ENCODE data around the gene CYP27B1. TPM values are rescaled to one million over a fixed set of nuclear protein-coding genes. Genes with fewer than 3 reads are reported as not detected.

The CYP27B1 gene
- total RNA-seq, 1 experiment from 2014 or later: 27.5 TPM

DNA sequence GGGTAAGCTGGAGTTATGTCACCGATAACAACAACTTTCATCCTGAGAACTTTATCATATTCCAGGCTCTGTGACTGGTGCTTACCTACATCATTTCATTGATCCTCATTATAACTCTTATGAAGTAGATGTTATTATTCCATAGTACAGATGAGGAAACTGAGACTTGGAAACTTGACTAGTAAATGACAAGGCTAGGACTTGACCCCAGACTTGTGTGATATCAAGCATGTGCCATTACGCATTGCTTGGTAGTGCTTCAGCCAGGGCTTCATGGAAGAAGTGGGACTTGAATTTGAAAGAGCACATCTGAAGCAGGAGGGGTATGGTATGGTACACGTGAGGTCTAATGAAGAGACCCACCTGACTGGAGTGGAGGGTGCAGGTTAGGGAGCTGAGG, 39.8 kb upstream of the CYP27B1 start:
- H3K36me3 Mint-ChIP-seq (ENCODE audit: insufficient read depth, unreplicated experiment): peaks cover 11% of the 10 kb centered on the region
- DNase-seq (ENCODE audit: unreplicated experiment): no peak
- TF ChIP-seq, protein P1, sequence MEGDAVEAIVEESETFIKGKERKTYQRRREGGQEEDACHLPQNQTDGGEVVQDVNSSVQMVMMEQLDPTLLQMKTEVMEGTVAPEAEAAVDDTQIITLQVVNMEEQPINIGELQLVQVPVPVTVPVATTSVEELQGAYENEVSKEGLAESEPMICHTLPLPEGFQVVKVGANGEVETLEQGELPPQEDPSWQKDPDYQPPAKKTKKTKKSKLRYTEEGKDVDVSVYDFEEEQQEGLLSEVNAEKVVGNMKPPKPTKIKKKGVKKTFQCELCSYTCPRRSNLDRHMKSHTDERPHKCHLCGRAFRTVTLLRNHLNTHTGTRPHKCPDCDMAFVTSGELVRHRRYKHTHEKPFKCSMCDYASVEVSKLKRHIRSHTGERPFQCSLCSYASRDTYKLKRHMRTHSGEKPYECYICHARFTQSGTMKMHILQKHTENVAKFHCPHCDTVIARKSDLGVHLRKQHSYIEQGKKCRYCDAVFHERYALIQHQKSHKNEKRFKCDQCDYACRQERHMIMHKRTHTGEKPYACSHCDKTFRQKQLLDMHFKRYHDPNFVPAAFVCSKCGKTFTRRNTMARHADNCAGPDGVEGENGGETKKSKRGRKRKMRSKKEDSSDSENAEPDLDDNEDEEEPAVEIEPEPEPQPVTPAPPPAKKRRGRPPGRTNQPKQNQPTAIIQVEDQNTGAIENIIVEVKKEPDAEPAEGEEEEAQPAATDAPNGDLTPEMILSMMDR (IDR thresholded peaks at IDR 0.05; ENCODE audit: unreplicated experiment): no peak
- no peak overlapping the region for H3K4me3 Mint-ChIP-seq (ENCODE audit: unreplicated experiment)
- intact Hi-C loops (cut with micrococcal nuclease): no loop called here
- ChIA-PET POLR2A (interaction anchor here (0.8 to 1.3 kb wide), 2 partner anchors 10 to 24 kb away, joined by 3 to 4 read pairs; no protein-coding TSS in a partner anchor), CTCF (interaction anchor here (0.6 to 2.1 kb wide), 4 partner anchors 9 to 98 kb away, joined by 3 to 5 read pairs (median 4); partner anchors contain the start of gene TSFM)
- no peak overlapping the region for H3K27ac Mint-ChIP-seq (ENCODE audit: low read depth, unreplicated experiment)
- no TSS peak for BruUV-seq (replicated peaks)
- H3K27me3 Mint-ChIP-seq (ENCODE audit: insufficient read depth, unreplicated experiment): no peaks in the 10 kb centered on the region
- H3K4me1 Mint-ChIP-seq (ENCODE audit: insufficient read depth, unreplicated experiment): peaks cover 8% of the 10 kb centered on the region
- no peaks in the 10 kb centered on the region for H3K9me3 Mint-ChIP-seq (ENCODE audit: unreplicated experiment)

DNA sequence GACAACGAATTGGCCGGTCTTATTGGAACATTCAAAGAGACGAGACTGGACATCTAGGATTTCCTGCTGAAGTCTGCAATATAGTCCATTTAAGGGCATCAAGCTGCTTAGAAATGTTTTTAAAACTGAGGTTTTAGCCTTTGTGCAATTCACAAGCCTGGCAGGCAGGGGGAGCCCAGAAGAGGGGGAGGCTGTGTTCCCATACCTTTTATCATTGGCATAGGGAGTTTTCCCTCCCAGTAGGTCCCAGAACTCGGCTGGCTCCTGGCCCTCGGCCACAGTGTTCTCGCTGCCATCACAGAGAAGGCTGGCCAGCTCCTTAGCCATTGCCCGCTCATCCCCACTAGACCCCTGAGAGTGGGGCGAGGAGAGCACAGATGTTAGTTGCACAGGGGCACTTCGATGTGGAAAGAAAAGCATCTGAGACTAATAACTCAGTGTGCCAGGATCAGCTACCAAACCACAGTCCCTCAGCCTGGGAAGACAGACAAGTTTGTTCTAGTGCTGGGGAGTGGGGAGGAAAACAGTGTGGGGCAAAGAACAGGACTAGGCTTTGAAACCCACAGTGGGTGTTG, 36.5 kb upstream of the CYP27B1 start:
- POLR2A ChIA-PET: interaction anchor here (0.8 to 0.9 kb wide), 3 partner anchors 9 to 42 kb away, joined by 3 read pairs; partner anchors contain the start of gene TSFM
- BruUV-seq (replicated peaks): no TSS peak
- no peaks in the 10 kb centered on the region for H3K4me1 Mint-ChIP-seq (ENCODE audit: insufficient read depth, unreplicated experiment)
- no peaks in the 10 kb centered on the region for H3K27me3 Mint-ChIP-seq (ENCODE audit: insufficient read depth, unreplicated experiment)
- DNase-seq (ENCODE audit: unreplicated experiment): peak; percentile 61
- CTCF ChIA-PET: interaction anchor here (0.6 to 4.0 kb wide), 28 partner anchors 8 to 846 kb away, joined by 3 to 28 read pairs (median 4); partner anchors contain the start of genes AVIL, CYP27B1 and TSFM
- H3K27ac Mint-ChIP-seq (ENCODE audit: low read depth, unreplicated experiment): no peak overlapping the region
- no peaks in the 10 kb centered on the region for H3K9me3 Mint-ChIP-seq (ENCODE audit: unreplicated experiment)
- intact Hi-C loops (cut with micrococcal nuclease): loop anchor here (1.0 kb wide), 2 partner anchors 28 to 102 kb away; no protein-coding TSS in a partner anchor
- TF ChIP-seq, protein P1 (IDR thresholded peaks at IDR 0.05; ENCODE audit: unreplicated experiment): peak; percentile 84
- H3K4me3 Mint-ChIP-seq (ENCODE audit: unreplicated experiment): no peak overlapping the region
- peaks cover 26% of the 10 kb centered on the region for H3K36me3 Mint-ChIP-seq (ENCODE audit: insufficient read depth, unreplicated experiment)

DNA sequence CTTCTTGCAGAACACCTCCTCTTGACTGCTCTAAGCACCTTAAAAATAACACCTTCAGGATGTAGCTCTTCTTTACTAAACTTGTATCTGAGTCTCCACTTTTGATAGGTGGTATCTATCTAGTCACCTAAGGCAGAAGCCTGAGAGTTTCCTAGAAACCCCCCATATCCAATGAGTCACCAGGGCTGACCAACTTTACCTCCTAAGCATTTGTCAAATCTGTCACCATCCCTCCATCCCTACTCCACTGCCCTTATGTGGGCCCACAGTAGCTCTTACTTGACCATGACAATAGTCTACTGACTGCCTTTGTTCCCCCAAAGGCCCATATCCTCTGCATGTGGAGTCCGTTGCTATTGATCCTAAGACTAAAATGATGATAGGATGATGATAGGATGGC, 35.7 kb upstream of the CYP27B1 start:
- TF ChIP-seq, protein P1 (IDR thresholded peaks at IDR 0.05; ENCODE audit: unreplicated experiment): no peak
- ChIA-PET POLR2A (interaction anchor here (0.9 to 1.2 kb wide), 2 partner anchors 20 to 102 kb away, joined by 3 to 5 read pairs; partner anchors contain the start of gene TSFM), CTCF (interaction anchor here (0.6 to 4.0 kb wide), 28 partner anchors 8 to 847 kb away, joined by 3 to 28 read pairs (median 4); partner anchors contain the start of genes AVIL and TSFM)
- no peak for DNase-seq (ENCODE audit: unreplicated experiment)
- no TSS peak for BruUV-seq (replicated peaks)
- H3K27me3 Mint-ChIP-seq (ENCODE audit: insufficient read depth, unreplicated experiment): no peaks in the 10 kb centered on the region
- no peaks in the 10 kb centered on the region for H3K9me3 Mint-ChIP-seq (ENCODE audit: unreplicated experiment)
- H3K36me3 Mint-ChIP-seq (ENCODE audit: insufficient read depth, unreplicated experiment): peaks cover 28% of the 10 kb centered on the region
- H3K27ac Mint-ChIP-seq (ENCODE audit: low read depth, unreplicated experiment): no peak overlapping the region
- intact Hi-C loops (cut with micrococcal nuclease): loop anchor here (1.0 kb wide), 2 partner anchors 29 to 103 kb away; no protein-coding TSS in a partner anchor
- no peaks in the 10 kb centered on the region for H3K4me1 Mint-ChIP-seq (ENCODE audit: insufficient read depth, unreplicated experiment)
- no peak overlapping the region for H3K4me3 Mint-ChIP-seq (ENCODE audit: unreplicated experiment)

DNA sequence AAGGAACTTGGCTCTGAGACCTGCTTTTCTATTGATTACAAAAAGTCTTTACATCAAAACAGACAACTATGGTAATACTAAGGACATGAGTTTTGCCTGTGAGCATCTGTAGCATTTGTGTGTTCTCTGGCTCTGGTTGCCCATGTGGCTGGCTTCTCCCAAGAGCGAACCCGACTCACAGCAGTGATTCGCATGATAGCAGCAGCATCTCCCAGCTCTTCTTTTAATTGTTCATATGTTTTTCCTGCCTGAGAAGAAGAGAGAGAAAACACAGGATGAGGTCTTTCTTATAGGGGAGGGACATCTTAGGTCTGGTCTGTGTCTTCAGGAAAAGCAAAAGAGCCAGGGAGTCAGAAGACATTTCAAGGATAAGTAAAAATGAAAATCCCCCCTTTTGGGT, 34.1 kb upstream of the CYP27B1 start:
- intact Hi-C loops (cut with micrococcal nuclease): no loop called here
- ChIA-PET CTCF (interaction anchor here (0.6 to 4.0 kb wide), 9 partner anchors 17 to 1203 kb away, joined by 3 to 28 read pairs (median 5); partner anchors contain the start of genes AVIL and TSFM), POLR2A (interaction anchor here (0.8 to 1.1 kb wide), 2 partner anchors 8 to 9 kb away, joined by 3 read pairs; no protein-coding TSS in a partner anchor)
- H3K4me1 Mint-ChIP-seq (ENCODE audit: insufficient read depth, unreplicated experiment): no peaks in the 10 kb centered on the region
- DNase-seq (ENCODE audit: unreplicated experiment): no peak
- peaks cover 44% of the 10 kb centered on the region for H3K36me3 Mint-ChIP-seq (ENCODE audit: insufficient read depth, unreplicated experiment)
- H3K27me3 Mint-ChIP-seq (ENCODE audit: insufficient read depth, unreplicated experiment): no peaks in the 10 kb centered on the region
- TF ChIP-seq, protein P1 (IDR thresholded peaks at IDR 0.05; ENCODE audit: unreplicated experiment): no peak
- no peaks in the 10 kb centered on the region for H3K9me3 Mint-ChIP-seq (ENCODE audit: unreplicated experiment)
- H3K4me3 Mint-ChIP-seq (ENCODE audit: unreplicated experiment): no peak overlapping the region
- H3K27ac Mint-ChIP-seq (ENCODE audit: low read depth, unreplicated experiment): no peak overlapping the region
- BruUV-seq (replicated peaks): no TSS peak

Data from MCF 10A (cell line).